Glomerular visceral epithelial cell (primary cell): ENCODE results near the gene SUPV3L1.

Experiments
- DNase-seq: peaks from one replicate; pipeline ENCODE4 v3.0.0-alpha.2; 2016; ENCODE audit errors: extremely low spot score

SUPV3L1 gene

DNA sequence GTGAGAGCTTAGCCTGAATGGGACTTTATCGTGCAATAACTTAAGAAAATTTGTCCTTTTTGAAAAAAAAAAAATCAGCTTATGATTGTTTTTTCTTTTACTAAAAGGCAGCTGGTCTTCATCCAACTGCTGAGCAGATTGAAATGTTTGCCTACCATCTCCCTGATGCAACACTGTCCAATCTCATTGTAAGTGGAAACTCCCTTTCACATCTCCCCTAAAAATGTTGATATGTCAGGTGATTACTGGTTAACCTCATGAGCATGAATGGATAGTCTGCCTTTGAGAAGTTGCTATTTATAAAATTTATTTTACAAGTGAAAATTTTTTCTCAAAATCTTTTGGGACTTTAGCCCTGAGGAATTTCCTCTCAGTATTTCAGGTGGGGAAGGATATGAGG is 22.3 kb downstream of the SUPV3L1 start:
- DNase-seq: no peak

DNA sequence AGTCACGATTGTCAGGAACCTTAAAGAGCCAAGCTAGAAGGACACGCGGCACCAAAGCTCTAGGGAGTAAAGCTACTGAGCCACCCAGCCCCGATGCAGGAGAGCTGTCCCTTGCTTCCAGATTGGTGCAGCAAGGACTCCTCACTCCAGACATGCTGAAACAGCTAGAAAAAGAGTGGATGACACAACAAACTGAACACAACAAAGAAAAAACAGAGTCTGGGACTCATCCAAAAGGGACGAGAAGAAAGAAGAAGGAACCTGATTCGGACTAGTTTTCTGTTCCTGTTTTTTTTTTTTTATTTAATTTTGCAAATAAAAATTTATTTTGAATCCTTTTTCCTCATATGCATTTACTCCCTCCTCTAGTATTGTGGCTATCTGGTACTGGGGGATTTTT is 28.7 kb downstream of the SUPV3L1 start:
- no peak for DNase-seq

DNA sequence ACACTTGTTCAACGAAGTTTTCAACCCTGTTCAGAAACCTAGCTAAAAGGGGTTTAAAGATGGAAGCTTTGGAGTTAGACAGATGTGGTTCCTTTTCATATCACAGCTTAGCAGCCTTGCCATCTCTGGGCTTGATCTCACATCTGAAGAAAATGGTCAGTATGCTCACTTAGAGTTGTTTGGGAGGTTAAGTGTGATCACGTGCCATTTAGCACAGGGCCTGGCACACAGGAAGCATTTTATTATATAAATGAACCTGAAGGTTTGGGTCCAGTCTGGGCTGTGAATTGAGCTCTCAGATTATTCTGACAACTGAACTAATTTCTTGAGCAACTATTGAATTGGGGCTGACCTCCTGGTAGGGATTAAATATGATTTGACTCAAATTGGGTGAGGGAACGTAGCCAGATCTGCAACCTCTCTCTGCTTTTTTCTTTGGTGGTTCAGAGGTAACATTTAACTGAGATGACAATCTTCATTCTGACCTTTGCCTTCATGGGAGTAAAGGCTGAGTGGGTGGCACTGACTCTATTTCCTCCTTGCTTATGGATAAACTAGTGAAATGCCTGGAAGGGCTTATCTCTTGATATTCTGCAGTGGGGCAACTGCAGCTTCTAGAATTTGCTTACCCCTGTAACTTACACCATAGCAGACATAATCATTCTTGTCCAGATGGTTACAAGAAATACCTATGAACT is 29.9 kb downstream of the SUPV3L1 start:
- no peak for DNase-seq

DNA sequence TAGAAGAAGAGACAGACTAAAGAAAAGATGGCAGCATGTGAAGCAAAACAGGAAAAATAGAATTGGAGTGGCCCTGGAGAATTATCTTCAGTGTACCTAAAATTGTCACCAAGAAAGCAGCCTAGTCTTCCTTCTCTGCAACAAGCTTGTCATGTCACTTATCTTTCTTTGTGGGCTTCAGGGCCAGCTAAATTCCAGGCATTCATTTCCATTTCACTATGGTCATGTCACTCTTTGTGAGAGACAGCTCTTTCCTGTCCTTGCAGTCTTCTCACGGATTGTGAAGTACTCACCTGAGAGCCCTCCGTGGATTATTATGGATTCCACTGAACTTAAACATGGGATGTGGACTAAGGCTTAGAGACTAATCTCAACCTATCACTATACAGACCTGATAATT is 31.1 kb downstream of the SUPV3L1 start:
- DNase-seq: no peak

DNA sequence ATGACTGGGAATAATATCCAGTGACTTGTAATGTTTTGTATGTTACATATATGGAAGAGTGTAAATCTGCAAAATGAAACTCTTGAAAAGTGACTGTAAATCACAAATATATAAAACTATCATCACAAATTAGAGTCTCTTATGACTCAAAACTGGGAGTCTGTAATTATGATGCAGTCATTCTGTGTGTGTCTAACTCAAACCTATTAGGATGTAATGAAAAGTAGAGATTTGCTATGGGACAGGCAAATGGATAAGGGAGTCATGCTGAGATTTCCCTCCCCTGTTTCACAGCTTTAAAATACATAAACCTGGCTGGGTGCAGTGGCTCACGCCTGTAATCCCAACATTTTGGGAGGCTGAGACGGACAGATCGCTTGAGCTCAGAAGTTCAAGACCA is 31.5 kb downstream of the SUPV3L1 start:
- no peak for DNase-seq

DNA sequence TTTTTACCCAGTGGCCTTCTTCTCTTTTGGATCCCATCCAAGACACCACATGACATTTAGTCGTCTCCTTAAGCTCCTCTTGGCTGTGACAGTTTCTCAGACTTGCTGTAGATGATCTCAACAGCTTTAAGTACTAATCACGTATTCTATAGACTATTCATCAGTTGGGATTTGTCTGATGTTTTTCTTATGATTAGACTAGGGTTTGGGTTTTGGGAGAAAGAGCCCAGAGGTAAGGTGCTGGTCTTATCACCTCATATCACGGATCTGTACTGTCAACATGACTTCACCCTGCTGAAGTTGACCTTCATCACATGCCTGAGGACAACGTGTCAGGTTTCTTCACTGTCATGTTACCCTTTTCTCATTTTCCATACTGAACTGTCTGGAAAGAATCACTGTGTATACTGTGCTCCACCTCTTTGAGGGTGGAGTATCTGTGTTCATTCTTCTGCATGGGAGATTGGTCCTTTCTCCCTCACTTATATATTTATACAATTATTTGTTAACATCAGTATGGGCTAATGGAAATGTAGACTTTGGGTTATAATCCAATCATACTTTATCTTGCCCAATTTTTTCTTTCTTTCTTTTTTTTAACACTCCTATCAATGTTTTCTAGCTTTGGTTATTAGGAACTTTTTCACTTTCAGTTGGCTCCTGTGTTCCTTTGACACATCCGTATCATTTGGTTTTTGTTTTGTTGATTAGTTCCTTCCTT is 33.7 kb downstream of the SUPV3L1 start:
- no peak for DNase-seq

DNA sequence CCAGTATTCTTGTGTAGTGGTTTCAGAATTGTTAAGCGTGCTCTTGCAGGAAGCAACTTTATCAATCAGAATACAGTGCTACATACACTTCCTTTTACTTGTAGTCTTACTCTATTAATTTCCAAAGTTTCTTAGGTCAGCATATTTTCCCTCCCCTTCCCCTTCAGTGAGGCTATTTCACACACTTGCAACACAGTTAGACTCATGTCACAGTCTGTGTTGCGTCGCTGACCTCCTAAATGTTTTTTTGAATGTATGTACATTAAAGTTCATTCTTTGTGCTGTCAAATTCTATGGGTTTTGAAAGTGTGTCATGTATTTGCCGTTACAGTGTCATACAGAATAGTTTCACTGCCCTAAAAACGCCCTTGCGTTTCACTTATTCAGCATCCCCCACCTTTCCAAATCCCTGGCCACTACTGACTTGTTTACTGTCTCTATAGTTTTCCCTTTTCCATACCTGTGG is 34.7 kb downstream of the SUPV3L1 start:
- DNase-seq: no peak

DNA sequence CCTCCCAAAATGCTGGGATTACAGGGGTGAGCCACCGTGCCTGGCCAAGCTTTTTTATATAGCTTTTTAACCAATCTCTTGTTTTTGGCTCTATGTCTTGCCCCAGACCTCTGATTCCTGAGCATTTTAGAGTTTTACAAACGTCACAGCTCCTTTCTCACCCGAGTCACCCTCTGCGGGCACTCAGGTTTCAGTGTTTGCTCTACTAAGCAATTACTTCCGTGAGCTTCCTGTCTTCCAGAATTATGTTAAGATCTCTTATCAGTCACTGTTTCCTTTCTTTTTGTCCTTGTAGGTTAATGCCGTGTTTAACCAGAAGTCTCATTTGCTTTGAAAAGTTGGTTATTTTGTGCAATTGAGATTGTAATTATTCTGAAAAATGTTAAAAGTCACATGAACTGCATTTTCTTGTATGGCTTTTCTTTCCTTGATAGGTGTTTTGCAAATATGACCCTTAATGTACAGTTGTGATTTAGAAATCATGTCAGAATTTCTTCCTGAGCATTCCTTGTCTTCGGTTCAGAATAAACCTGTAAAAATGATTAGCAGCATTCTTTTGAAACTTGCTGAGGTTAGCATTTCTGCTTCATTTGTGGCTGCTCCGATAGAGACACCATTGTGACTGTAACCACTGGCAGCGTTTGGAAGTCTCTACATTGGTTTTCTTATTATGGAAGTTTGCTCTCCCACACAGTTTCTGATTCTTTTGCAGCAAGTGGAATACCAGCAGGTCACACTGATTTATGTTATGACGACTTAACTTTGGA is 35.6 kb downstream of the SUPV3L1 start:
- no peak for DNase-seq

DNA sequence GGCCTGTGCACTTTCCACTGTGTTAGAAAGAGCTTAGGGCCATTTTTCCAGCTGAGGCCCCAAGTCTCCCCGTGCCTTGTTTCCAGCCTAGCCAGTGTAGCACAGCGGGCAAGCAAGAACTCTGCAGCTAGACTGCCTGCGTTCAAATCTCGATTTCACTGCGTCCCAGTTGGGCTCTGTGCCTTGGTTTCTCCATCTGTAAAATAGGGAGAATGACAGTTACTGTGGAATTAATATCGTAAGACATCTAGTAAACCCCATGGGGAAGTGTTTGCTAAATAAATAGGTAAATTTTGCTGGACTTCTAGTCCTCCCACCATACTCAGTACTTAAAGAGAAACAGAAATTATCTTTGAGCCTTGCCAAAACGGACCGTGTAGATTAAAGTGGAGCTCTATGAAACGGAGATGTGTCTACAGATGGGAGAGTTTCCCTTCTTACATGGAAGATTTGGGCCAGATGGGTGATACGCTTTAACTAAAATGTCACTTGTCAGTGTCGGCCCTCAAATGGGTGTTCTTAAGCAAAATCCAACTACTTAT is 36.6 kb downstream of the SUPV3L1 start:
- DNase-seq: no peak

DNA sequence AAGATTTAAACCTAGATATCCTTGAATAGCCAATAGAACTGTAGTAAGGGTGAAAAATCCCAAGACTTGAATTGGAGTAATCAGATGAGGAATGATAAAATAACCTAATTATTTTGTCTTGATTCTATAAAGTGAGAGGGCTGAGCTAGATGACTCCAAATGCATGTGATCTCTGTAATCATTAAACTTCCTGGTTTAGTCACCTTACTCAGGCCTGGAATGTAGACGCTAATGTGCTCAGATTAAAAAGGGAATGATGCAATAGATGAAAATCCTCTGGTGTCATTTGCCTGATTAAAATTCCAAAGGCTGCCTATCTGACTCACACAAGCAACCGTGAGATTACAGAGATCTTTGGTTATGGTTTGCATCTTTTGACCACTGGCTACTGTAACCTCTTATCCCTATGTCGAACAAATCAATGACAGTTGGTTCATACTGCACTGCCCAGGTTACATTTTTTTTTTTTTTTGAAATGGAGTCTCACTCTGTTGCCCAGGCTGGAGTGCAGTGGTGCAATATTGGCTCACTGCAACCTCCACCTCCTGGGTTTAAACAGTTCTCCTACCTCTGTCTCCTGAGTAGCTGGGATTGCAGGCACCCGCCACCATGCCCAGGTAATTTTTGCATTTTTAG is 37.2 kb downstream of the SUPV3L1 start:
- DNase-seq: peak; percentile 93

DNA sequence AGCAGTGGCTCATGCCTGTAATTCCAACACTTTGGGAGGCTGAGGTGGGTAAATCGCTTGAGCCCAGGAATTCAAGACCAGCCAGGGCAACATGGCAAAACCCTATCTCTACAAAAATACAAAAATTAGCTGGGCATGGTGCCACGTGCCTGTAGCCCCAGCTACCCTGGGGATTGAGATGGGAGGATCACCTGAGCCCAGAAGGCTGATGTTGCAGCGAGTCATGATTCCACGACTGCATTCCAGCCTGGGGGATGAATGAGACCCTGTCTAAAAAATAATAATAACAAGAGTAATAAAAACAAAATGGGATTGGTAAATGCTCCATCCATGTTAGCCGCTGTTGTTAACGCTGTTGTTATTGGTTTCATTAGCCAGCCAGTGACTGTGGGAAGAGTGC is 38.8 kb downstream of the SUPV3L1 start:
- DNase-seq: peak; percentile 31

DNA sequence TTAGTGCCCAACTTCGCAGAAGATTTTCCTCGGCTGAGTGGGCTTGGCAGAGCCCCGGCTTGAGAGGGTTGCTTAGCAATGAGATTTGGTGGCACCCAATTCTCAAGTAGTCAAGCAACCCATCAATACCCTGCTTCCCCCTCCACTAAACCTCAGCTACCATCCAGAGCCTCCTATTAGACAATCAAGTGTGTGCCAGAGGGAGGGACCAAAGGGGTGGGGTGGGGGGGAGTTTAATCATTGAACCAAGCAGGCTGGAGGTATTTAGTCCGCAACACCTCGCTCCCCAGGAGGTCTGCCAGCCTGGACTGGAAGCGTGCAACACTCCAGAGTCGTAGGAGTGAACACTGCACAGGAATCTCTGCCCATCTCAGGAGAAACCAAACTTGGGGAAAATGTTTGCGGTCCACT is 40.0 kb downstream of the SUPV3L1 start, which contains the start of gene HKDC1:
HKDC1 (plus strand) TSS at position 292 of the 411 bp plus-strand sequence; CDS start at position 396, 104 bp downstream.
- peak; percentile 98 for DNase-seq

DNA sequence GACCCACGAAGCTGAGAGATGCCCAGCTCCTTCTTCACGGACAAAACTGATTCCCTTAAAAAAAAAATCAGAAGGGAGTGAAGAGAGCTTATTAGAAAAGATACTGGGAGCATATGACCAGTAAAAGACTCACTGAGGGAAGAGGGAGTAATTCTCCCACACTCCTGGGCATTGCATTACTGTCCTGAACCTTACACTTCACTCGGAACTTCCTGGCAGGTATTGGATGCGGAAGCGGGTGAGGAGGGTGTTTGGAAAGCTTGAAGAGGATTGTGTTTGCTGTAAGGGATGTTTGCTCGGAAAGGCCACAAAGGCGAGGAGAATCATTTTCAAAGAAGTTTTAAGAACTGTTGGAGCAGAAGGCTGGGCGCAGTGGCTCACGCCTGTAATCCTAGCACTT is 40.5 kb downstream of the SUPV3L1 start:
- DNase-seq: no peak

DNA sequence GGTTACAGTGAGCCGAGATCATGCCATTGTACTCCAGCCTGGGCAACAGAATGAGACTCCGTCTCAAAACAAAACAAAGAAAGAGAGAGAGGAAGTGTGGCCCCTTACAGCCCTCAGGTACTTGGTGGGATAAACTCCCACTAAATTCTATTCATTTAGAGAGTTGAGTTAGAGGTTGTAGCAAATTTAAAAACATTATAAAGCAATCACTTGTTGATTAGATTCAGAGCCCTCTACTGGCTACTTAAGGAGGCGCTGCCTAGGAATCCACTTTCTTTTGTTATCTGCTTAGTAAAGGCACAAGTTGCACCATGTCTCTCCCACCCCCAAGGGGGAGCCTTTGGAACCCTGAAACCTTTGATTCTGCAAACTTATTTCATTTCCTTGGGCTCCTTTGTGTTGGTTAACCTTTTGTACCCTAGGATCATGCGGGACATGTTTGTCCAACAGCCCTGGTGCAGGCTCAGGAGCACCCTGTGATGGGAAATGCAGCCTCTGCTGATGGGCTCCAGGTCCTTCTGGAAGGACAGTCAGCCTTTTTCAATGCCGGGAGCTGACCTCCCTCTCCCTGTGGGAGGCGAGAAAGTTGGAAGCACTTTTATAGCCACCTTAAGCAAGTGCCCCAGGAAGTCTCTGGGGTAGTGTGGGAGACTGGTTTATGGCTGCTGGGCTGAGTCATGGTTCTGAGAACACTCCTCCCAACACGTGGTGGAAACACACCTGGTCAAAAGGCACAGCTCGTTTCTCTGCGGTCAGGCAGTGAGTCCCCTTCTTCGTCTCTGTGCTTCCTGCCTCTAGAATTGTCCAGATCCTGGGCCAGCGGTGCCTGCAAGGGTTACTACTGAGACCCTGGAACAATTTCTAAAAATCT is 42.4 kb downstream of the SUPV3L1 start:
- DNase-seq: peak; percentile 83

DNA sequence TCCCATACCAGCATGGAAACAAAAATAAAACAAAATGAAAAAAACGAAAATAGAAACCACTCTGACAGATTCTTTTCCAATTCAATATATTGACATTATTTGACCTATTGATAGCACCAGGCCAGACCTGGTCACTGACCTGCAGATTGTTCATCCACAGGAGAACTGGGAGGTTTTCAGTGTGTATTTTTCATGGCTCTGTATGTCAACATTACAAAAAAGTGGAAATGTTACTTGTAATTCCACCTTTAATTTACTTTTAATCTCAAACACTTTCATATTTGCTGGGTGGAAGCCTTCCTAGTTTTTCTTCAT is 43.0 kb downstream of the SUPV3L1 start:
- no peak for DNase-seq

DNA sequence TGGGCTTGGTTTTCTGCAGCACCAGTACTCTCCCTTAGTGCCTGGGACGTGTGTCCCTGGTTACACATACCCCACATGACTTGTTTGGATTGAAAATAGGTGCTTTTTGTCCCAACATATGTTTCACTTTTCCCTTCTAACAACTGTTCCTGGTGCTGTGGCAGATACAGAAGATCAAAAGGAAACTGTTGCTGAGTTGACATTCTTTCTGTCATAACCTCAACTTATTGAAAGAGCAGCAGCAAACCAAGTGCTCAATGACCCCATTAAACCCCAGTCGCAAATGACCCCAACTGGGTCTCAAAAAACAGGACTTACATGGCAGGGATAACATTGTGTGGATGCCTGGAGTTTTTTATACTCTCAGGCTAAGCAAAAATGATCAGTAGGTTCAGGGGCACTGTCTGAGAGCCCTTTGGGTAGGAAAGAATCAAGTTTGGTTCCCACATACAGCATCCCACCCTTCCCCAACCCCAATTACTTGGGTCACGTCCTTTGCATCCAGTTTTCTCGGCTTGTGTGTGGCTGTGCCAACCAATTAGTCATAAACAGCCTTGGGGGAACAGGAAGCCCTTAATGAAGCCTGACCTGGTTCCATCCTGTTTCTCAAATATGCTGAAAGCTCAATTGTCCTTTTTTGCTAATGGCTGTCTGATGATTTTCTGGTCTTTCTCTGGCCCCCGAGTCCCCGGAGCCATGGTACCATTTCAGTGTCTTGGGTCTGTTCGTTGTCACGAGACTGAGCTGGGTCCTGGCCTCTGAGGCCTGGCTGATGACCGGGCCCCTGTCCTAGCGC is 45.0 kb downstream of the SUPV3L1 start:
- DNase-seq: no peak

DNA sequence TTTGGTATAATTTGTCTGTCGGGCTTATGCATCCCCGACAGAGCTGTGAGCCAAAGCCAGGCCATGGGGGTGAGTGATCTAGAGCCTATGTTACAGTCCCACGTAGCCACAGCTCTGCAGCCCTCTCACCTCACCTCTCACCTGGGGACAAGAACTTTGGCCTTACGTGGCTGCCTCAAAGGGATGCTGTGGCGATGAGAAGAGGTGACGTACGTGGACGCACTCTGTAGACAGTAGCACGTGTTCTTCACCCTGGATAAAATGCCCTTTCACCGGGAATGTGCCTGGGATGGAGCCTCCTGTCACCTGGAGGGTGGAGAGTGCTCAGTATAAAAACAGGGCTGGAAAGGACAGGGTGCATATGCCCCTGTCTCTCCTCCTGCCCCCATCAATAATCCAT is 45.6 kb downstream of the SUPV3L1 start:
- no peak for DNase-seq

DNA sequence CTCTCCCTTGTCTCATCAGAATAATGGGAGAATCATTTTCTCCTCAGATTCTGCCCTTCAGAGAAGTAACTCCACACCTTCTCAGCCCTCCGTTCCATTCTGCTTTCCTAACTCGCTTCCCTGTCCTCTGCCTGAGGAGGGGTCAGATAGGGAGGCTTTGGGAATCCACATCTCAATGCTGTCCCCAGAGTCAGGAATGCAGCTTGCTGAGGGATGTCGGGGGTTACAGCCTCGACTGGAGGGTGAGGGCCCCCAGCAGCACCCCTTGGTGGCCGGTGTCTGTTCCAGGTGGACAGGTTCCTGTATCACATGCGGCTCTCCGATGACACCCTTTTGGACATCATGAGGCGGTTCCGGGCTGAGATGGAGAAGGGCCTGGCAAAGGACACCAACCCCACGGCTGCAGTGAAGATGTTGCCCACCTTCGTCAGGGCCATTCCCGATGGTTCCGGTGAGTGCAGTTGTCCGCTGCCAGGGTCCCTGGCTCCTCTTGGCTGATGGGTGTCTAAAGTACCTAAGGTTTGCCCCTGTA is 47.0 kb downstream of the SUPV3L1 start:
- DNase-seq: no peak

DNA sequence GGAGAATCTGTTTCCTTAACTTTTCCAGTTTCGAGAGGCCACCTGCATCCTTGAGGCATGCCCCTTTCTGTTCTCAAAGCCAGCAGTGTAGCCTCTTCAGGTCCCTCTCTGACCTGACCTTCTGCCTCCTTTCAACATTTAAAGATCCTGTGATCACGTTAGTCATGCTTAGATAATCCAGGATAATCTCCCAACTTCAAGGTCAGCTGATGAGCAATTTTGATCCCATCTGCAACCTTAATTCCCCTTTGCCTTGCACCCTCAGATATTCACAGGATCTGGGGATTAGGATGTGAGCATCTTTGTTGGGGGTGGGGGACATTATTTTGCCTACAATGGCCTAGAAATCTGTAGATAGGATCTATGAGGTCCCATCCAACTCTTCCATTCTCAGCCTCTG is 48.1 kb downstream of the SUPV3L1 start:
- DNase-seq: no peak

DNA sequence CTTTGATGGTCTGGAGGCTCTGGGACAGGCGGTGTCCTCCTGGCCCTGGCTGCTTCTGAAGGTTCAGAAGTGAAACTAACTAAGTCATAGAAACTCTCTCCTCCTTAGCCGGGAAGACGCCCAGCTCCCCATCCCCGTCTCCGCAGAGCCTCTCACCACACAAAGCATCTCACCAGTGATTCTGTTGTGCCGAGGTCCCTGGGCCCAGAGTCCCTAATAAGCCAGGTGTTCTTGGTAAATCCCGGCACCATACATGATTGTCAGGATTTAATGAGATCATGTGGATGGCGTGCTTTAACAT is 49.5 kb downstream of the SUPV3L1 start:
- DNase-seq: no peak
